Stimulated activated CD8-positive, alpha-beta memory T cell treated with anti-CD3 and anti-CD28 coated beads, Interleukin-12 subunit alpha, Interleukin-12 subunit beta, amount 100 ng/mL, for 4 hours (primary cell): Measurements from ENCODE around the gene RNFT2.
A peak's percentile ranks its signal among the peaks of the same experiment; 100 is the strongest.

ENCODE experiments used
- DNase-seq: peaks from one replicate; pipeline ENCODE4 v3.0.0-alpha.2; 2020; ENCODE audit warnings: low read depth

RNFT2 gene, protein sequence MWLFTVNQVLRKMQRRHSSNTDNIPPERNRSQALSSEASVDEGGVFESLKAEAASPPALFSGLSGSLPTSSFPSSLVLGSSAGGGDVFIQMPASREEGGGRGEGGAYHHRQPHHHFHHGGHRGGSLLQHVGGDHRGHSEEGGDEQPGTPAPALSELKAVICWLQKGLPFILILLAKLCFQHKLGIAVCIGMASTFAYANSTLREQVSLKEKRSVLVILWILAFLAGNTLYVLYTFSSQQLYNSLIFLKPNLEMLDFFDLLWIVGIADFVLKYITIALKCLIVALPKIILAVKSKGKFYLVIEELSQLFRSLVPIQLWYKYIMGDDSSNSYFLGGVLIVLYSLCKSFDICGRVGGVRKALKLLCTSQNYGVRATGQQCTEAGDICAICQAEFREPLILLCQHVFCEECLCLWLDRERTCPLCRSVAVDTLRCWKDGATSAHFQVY

DNA sequence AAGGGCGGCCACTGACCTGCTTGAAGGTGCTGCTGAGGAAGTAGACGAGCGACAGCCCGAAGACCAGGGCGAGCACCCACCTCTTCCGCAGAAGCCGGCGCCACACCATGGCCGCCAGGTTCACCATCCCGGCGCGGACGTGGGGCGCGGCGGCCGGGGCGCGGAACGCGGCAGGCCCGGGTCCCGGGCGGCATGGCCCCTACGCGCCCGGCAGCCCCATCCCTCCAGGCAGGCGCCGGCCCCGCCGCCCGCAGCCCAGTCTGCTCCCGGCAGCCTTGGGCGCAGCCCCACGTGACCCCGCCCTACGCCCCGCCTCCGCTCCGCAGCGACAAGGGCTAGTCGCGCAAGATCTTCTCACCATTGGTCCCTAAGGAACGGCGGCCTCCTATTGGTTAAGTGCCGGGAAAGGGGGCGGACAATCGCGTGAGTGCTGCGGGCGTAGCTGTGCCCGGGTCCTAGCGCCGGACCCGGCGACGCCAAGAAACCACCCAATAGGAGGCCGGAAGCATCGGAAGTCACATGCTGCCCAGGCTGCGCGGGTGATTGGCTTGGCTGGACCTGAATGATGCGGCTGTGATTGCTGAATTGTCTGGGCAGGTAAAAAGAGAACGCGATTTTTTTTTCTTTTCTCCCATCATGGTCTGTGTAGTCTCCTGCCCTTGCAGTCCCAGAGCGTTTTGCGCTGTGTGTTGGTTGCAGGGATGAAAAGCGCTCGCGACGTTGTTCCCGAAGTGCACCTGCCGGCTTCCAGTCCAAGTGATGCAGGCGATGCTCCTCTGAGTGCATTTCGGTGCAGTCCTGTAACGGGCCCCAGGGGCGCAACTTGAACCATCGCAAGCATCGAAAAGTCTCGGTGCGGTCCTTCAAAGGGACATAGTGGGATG is at the start of gene RNFT2, which contains the start of gene SPRING1:
RNFT2 (plus strand) TSS at position 542 of the 884 bp plus-strand sequence. CDS start 2,183 bp downstream, outside the sequence.
SPRING1 (minus strand) TSS at position 296 of the 884 bp plus-strand sequence; CDS start at position 127, 169 bp downstream.
- DNase-seq = peak; percentile 98

DNA sequence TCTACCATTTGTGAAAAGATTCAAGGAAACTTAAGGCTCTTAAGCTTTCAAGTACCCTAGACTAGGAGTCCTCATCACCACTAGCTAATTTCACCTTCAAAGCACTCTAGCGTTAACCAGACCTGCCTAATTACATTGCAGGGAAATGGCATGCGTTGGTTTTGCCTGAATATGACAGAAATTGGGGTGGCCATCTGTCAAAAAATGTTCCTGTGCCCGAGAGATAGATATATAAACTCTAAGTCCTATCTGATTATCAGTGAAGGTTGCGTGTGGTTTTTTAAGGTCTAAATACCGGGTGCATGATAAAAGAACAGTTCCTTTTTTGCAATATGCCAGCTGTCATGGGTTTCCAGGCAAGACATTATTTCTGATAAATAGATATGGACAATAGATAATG is 48.6 kb upstream of the RNFT2 start:
- DNase-seq = no peak

DNA sequence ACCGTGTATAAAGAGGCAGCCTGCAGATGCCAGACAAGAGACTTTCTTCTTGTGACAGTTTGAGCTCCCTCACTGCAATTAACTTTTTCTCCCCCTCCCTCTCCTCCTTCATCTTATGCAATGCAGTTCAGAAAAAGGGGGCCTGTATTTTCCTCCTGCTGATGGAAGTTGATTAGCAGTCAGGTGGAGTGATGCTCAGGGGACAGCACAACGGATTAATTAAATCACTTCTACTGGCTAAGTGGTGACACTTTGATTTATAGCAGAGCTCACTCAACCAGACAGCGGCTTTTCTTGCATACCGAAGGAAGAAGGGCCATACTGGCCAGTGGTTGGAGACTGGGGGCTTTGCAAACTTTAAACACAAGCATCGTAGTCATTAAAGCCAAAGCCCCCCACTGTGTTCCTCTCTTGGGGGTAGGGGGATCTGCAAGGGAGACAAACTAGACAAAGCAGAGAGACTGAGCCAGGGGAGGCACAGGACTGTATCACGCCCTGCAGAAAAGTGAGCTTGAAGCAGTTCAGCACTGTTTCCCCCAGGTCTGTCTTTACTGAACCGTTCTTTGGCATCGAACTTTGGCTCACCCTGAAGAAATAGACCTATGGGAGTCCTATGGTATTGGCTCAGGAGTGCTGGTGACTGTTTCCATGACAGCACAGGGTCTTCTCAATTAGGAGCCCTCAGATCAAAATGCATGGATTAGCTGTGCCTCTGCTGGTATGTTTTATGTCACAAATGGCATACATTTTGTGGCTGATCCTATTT is 48.0 kb upstream of the RNFT2 start:
- no peak for DNase-seq

DNA sequence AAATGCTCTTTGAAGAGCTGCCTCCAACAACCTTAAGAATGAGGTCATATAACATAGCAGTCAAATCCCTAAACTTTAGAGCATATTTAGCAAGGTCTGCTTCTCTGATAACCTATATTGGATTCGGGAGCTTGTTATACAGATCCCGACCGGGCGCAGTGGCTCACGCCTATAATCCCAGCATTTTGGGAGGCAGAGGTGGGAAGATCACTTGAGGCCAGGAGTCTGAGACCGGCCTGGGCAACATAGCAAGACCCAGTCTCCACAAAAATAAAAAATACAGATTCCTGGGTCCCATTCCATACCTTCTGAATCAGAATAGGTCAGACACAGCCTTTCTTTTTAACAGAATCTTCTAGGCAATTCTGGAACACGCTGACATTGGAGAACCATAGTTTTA is 46.9 kb upstream of the RNFT2 start:
- no peak for DNase-seq

DNA sequence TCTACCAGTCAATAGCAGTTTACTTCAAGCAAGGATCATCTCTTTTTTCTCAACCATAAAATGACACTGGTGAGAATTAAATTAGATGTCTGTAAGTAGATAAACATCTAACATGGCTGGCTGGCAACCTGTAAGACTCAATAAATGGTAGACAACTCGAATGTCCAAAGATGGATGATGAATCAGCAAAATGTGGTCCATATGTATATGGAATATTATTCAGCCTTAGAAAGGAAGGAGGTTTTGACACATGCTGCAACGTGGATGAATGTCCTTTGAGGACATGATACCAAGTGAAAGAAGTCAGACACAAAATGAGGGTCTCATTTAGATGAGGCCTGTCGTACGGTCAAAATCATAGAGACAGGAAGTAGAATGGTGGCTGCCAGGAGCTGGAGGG is 46.5 kb upstream of the RNFT2 start:
- DNase-seq = no peak

DNA sequence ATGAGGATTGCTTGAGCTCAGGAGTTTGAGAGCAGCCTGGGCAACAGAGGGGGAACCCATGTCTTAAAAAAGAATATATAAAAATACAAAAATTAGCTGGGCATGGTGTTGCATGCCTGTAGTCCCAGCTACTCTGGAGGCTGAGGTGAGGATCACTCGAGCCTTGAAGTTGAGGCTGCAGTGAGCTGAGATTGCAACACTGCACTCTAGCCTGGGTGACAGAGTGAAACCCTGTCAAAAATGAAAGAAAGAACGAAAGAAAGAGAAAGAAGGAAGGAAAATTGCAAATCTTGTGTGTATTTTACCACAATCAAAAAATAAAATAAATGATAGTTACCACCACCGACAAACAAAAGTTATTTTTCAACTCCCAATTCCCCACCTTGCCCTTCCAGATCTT is 45.5 kb upstream of the RNFT2 start:
- no peak for DNase-seq

DNA sequence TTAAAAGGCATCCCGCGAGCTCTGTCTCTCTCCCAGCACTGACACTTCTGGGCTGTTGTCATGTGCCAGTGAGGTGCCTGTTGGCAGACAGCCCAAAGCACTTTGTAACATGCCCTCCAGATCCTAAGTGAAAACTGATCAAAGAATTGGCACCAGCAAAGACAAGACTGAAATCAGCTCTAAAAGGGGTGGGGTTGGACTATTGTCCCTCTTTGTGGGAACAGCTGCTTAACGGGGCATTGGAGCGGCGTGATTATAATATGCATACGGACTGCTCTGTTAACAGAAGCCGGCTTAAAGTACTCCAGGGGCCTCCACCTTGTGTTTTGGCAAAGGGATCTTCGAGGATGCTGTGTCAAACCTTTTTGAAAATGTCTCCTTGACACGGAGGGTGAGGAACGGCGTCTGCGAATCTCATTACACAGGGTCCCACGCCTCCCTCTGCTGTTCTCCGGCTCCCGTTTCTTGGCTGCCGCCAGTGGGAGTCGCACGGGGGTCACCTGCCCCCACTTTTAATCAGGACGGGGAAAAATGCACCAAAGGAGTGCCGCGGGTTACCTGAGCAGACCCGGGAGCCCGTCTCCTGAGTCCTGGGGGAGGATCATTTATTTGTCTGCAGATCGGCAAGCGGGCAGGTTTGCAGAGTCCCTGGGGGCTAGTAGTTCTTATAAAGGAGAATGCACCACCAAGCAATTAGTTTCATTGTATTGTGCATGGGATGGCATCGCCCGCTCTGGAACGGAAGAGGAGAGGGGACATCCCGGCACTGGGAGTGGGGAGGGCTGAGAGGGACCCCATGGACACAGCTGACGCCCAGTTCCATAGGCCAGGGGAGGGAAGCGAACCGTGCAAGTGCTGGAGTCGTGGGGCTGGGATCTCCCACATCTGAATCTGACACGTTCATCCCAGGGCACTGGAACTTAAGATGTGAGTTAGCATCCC is 44.6 kb upstream of the RNFT2 start:
- DNase-seq = no peak

DNA sequence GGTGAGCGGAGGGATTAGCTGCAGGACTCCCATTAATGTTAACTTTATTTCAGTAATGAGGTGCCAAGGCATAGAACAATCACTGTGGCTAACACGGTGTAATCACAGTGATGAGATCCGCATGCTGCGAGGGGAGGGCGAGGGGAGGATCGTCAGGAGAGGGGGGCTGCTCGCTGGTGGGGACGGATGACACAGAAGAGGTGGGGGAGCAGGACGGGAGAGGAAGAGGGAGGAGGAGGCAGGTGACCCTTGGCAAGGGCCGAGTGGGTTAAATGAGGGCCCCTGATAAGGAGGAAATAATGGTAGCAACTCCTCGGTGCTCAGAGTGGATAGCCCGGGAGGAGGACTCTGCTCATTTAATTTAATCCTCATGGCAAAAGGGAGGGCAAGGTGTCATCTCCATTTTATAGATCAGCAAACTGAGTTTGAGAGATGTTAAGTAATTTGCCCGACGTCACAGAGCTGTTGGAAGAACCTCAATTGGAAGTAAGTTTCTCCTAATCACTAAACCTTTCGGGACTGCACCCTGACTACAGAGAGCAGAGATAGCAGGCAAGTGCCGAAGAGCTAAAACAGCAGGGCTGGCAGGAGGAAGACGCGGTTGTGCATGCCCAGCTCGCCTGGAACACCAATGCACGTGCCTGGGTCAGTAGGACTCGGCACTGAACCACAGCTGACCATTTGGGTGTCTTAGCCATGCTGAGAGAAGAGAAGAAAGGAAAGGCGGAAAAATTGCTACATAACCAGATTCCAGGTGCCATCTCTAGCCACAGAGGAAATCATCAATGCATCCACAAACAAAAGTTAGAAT is 43.3 kb upstream of the RNFT2 start:
- DNase-seq = no peak

DNA sequence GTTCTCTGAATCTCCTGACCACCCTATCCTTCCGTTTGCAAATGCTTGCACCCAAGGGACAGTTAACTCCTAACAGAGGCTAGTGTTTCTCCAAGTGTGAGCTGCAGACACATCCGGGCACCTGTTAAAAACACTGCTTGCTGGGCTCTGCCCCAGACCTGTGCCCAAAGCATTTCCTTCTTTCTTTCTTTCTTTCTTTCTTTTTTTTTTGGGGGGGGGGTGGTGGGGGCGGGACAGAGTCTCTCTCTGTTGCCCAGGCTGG is 42.7 kb upstream of the RNFT2 start:
- no peak for DNase-seq

DNA sequence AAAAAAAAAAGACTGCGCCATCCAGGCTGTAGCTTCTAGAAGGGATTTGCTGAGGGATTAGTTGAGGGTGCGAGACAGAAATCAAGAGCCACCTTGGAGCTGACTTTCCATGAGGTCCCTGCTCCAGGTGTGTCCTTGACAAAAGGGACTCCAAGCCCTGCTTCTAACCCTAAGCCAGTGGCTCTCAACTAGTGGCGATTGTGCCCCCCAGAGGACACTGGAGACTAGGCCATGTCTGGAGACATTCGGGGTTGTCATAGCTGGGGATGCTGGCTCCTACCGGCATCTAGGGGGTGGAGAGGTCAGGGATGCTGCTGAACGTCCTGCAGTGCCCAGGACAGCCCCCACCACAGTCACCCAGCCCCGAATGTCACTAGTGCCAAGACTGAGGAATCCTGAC is 40.8 kb upstream of the RNFT2 start:
- DNase-seq = no peak

DNA sequence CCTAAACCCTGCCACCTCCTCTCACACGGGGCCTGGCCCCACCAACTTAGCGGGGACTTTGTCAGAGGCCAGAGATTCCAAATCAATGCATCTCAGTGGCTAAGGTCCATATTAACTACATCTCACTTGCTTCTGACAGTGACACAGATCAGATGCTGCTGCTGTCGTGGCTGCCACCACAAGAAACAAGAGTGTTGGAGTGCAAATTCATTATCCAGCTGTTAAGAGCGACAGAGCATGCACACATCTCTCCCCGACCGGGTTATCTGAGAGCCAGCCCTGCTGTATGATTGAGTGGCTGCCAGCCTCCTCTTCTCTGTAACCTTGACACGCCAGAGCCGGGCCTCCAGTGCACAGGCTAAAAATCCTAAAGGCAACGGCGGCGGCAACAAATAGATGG is 40.4 kb upstream of the RNFT2 start:
- no peak for DNase-seq

DNA sequence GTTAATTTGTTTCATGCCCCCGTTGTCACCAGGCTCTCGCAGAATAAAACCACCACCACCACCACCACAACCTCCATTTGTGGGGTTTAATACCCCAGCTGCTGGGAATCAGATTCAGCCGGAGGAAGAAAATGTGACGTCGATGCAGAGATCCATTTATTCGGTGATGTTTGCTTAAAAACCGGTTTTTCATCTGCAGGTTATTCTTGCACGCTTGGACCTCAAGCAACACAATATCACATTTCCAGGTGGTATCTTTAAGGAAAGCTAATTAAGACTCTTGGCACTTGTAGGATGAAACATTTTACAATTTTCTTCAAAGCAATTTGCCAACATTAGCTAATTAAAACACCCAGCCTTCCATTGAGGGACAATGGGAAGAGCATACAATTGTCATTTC is 40.0 kb upstream of the RNFT2 start:
- no peak for DNase-seq

DNA sequence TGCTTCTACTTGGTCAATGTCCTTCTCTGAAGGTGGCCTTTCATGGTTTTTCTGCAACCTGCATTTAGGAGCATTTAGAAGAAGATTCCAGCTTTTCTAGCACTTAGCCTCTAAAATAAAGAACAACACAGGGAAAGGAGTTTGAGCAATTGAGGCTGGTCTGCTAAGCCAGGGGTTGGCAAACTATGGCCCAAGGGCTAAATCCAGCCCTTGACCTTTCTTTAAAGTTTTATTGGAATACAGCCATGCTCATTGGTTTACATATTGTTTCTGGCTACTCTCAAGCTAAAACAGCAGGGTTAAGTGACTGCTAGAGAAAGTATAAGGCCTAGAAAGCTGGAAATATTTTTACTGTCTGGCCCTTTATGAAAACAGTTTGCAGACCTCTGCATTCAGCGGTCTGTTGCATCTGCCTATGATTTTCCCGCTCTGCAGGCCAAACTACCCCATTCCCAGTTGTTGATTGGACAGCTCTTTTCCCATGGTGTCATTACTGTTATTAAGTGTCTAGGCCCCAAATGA is 39.5 kb upstream of the RNFT2 start:
- DNase-seq = no peak

DNA sequence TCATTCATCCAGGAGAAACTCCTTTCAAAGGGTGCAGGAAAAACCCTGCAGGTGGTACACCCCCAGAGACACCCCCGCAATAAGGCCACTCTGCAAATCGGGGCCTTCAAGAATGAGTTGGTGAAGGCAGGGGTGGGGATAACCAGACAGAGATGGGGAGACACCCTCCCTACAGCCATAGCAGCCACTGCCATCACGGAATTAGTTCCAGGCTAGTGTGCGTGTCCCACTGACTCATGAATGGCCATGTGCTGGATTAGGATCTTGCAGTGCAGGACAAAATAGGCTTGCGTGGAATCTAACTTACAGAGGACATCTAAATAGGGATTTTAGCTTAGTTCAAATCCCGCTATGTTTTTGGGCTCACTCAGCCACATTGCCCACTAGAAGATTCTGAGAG is 38.0 kb upstream of the RNFT2 start:
- DNase-seq = no peak

DNA sequence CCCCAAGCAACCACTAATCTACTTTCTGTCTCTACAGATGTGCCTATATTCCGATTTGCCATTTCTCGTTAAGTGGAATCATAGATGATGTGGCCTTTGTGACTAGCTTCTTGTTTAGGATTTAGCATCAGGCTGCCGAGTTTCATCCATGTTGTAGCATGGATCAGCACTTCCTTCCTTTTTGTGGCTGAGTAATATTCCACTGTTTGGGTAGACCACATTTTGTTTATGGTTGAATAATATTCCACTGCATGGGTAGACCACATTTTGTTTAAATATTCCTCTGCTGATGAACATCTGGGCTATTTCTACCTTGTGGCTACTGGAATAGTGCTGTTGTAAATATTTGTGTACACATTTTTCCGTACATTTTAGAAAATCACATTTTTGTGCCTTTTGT is 36.7 kb upstream of the RNFT2 start:
- DNase-seq = no peak

DNA sequence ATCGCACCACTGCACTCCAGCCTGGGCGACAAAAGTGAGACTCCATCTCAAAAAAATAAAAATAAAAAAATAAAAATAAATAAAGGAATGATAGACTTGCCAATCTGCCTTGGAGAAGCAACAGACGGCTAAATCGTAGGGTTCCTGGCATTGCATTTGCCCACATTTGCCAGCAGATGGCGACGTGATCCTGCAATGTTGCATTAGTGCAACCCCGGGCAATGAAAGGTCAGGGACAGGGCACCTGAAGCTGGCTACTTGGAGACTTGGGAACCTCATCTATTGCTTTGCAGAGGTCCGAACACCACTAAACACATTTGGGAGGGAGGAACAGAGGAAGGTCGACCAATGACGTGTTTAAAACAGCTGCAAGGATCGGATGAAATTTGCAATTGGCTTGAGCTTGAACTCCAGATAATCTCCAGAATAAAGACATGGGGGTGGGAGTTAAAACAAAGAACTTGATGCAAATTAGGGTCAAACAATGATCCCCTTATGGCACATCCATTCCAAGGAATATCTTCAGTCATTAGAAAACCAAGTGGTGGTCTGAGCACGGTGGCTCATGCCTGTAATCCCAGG is 34.8 kb upstream of the RNFT2 start:
- DNase-seq = peak; percentile 27

DNA sequence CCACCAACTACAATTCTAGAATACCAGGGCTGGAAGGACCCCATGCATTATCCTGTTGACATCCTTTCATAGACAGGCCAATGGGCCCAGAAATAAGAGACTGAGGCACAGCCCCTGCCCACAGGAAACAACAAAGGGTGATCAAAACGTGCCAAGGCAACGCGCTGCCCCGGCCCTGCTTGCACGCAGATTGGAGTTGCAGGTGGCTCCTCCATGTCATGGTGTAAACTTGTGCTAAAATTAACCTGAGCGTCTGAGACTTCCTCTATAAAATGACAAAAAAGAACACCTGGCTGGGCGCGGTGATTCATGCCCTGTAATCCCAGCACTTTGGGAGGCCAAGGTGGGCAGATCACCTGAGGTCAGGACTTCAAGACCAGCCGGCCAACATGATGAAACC is 30.4 kb upstream of the RNFT2 start:
- DNase-seq = no peak

DNA sequence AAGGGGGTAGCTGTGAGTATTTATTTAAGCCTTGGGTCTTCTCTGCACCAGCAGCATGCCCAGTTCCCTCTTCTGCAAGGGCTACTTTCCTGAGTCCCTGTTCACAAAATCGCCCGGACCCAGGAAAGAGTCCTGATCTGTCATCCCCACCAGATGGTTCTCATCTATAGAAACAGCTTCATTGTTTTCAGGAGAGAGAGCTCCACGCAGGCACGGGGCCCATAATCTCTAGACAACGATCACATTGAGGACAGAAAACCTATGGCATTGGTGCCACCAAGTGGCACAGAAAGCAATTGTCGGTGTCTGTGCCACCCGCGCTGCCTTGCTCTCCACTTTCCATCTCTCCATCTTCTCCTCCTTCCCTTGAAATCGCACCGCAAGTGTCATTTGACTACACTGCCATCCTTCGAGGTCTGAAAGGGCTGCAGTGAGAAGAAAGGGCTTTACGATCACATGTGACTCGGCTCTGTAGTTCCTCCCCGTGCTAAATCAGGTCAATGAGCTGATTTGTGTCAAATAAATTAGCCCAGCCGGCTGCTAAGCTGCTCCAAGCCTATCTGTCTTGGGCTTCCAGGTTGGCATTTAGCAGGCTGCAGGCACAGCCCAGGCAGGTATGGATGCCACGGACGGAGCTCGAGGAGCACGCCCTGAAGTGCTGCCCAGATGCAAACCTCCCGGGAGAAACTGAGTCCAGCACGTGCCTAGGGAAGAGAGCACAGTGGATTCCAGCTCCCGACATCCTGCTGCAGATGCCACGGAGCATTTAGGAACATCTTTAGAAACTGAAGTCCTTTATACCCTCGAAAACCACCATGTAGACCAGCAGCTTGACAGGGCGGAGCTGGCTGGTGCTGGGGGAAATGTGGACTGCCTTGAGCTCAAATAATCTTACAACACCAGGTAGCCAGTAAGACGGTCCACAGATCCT is 29.0 kb upstream of the RNFT2 start:
- DNase-seq = peak; percentile 3

DNA sequence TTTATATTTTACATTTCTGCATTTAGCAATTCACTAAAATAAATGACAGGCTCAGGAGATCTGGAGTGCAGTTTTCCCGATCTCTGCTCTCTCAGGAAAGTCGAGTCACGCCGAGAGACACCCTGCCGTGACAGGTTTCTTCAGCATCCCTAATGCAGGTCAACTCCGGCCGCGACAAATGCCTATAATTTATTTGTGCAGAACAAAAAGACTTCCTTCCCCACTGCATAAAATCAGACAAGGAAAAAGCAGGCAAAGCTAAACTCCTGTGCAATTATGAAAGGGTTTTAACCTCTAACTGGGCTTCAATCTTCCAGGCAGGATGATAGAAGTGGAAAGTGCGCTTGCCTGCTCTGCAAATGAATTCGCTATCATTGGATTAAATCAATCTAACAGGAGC is 28.3 kb upstream of the RNFT2 start:
- no peak for DNase-seq
